ENCODE data around the gene EDARADD. TPM values are rescaled to one million over a fixed set of nuclear protein-coding genes. Genes with fewer than 3 reads are reported as not detected.
"Not testable (repeated sequence)": the region's sequence is repeated elsewhere in the genome, so short reads cannot be mapped to it uniquely, and the experiment has no call there.

The EDARADD gene
- total and polyA plus RNA-seq, 10 donors = 0.22 to 7.4 (median 2.1) TPM

GRCh38 chr1:236484310-236484971 lies 90.4 kb downstream of the EDARADD start:
- intact Hi-C loops (cut with DNase I; ENCODE audit: low total_unique reads) = no loop called here
- no peaks in the 10 kb centered on the region for H3K4me1 ChIP-seq
- H3K9me3 ChIP-seq = no peaks in the 10 kb centered on the region
- no peak for DNase-seq
- peaks cover 0 to 1% (median 0%) of the 10 kb centered on the region in 7 donors for H3K27me3 ChIP-seq (replicated peaks in 1 of 7)
- H3K36me3 ChIP-seq = peaks cover 0 to 8% (median 0%) of the 10 kb centered on the region in 6 donors
- no peak overlapping the region for H3K27ac ChIP-seq
- WGBS, 5 donors = 91 to 95% (median 92%) methylated on average over 13 to 14 of the region's 14 CpGs
- TF ChIP-seq POLR2AphosphoS5 (IDR thresholded peaks at IDR 0.05) = no peak
- TF ChIP-seq CTCF (IDR thresholded peaks at IDR 0.05 in 8 of 11, conservative IDR thresholded peaks at IDR 0.05 in 3 of 11) = no peak
- TF ChIP-seq POLR2A (IDR thresholded peaks at IDR 0.05) = no peak
- no peak overlapping the region for H3K4me3 ChIP-seq

GRCh38 chr1:236486356-236487002 lies 92.4 kb downstream of the EDARADD start:
- intact Hi-C loops (cut with DNase I; ENCODE audit: low total_unique reads) = no loop called here
- Histone ChIP-seq H3K9me3 (no peaks in the 10 kb centered on the region), H3K4me1 (peaks cover 0 to 19% (median 9%) of the 10 kb centered on the region in 6 donors), H3K27me3 (replicated peaks in 1 of 7) (peaks cover 0 to 13% (median 0%) of the 10 kb centered on the region in 7 donors), H3K4me3 (no peak overlapping the region), H3K27ac (no peak overlapping the region), H3K36me3 (peaks cover 0 to 8% (median 0%) of the 10 kb centered on the region in 6 donors)
- no peak for TF ChIP-seq POLR2A (IDR thresholded peaks at IDR 0.05)
- no peak for TF ChIP-seq POLR2AphosphoS5 (IDR thresholded peaks at IDR 0.05)
- no peak for TF ChIP-seq CTCF (IDR thresholded peaks at IDR 0.05 in 8 of 11, conservative IDR thresholded peaks at IDR 0.05 in 3 of 11)
- WGBS, 5 donors = 72 to 87% (median 81%) methylated on average over 4 of the region's 4 CpGs
- no peak for DNase-seq

- Histone ChIP-seq H3K4me1 (peaks cover 0 to 25% (median 13%) of the 10 kb centered on the region in 6 donors), H3K27me3 (replicated peaks in 1 of 7) (peaks cover 0 to 13% (median 0%) of the 10 kb centered on the region in 7 donors)
- H3K9me3 ChIP-seq; DNase-seq; intact Hi-C loops (cut with DNase I; ENCODE audit: low total_unique reads); H3K4me3 ChIP-seq; H3K27ac ChIP-seq; H3K36me3 ChIP-seq: not testable (repeated sequence)
- 87 to 98% (median 91%) methylated on average over 3 of the region's 3 CpGs for WGBS, 5 donors
Observed at GRCh38 chr1:236489161-236489560, 95.1 kb downstream of the EDARADD start.

- peaks cover 0 to 13% (median 0%) of the 10 kb centered on the region in 7 donors for H3K27me3 ChIP-seq (replicated peaks in 1 of 7)
- intact Hi-C loops (cut with DNase I; ENCODE audit: low total_unique reads) = loop anchor here (5.0 kb wide), 1 partner anchor 383 kb away; no protein-coding TSS in a partner anchor
- 44 to 58% (median 45%) methylated on average over 11 of the region's 11 CpGs for WGBS, 5 donors
- peak overlapping the region in 2 of 8 donors; percentile 21 to 41 for H3K4me3 ChIP-seq
- no peaks in the 10 kb centered on the region for H3K36me3 ChIP-seq
- peak overlapping the region in 6 of 8 donors; percentile 3 to 73 (median 66) for H3K27ac ChIP-seq
- peaks cover 0 to 25% (median 13%) of the 10 kb centered on the region in 6 donors for H3K4me1 ChIP-seq
- no peak for DNase-seq
- H3K9me3 ChIP-seq = no peaks in the 10 kb centered on the region
- TF ChIP-seq CTCF (IDR thresholded peaks at IDR 0.05 in 8 of 11, conservative IDR thresholded peaks at IDR 0.05 in 3 of 11) (peak; percentile 41 to 83 (median 70)), POLR2A (IDR thresholded peaks at IDR 0.05) (no peak)
Observed at GRCh38 chr1:236489710-236490377, 95.8 kb downstream of the EDARADD start.

Measured in spleen (tissue), 11 donors.